ENCODE measurements around the gene C2CD4D. TPM values are rescaled to one million over a fixed set of nuclear protein-coding genes. Genes with fewer than 3 reads are reported as not detected.

C2CD4D gene
- total and polyA plus RNA-seq, 2 donors (not counting 1 experiment from before 2014, with no cell fraction given) = 0.07 TPM; not detected in 1

GRCh38 chr1:151825204-151825603 is 14.4 kb downstream of the C2CD4D start:
- Histone ChIP-seq H3K36me3 (replicated peaks in 1 of 2; ENCODE audit: control extremely low read depth in 1 of 2, control insufficient read depth in 1 of 2, extremely low read depth in 1 of 2, insufficient read depth in 2 of 2, low read length in 1 of 2) (no peaks in the 10 kb centered on the region), H3K4me2 (replicated peaks; ENCODE audit: low read depth, low read length, poor library complexity, severe bottlenecking) (no peak overlapping the region), H3K27ac (ENCODE audit: low read length in 2 of 2) (no peak overlapping the region), H3K79me2 (ENCODE audit: control insufficient read depth, insufficient read depth, low read length) (no peaks in the 10 kb centered on the region), H4K20me1 (ENCODE audit: control insufficient read depth, insufficient read depth, low read length, poor library complexity, severe bottlenecking) (no peaks in the 10 kb centered on the region), H3K9ac (ENCODE audit: low read length) (no peak overlapping the region), H2AFZ (ENCODE audit: insufficient read depth, low read depth, low read length, poor library complexity, severe bottlenecking) (no peak overlapping the region), H3K4me3 (ENCODE audit: control extremely low read depth in 1 of 5, extremely low read depth in 1 of 5, insufficient read depth in 1 of 5, low read depth in 2 of 5, low read length in 4 of 5) (no peak overlapping the region), H3K9me3 (ENCODE audit: control extremely low read depth in 1 of 3, control insufficient read depth in 2 of 3, insufficient read depth in 1 of 3, low read length in 2 of 3) (no peaks in the 10 kb centered on the region), H3K27me3 (replicated peaks in 1 of 4; ENCODE audit: control extremely low read depth in 1 of 4, control insufficient read depth in 3 of 4, insufficient read depth in 4 of 4, low read length in 3 of 4) (peaks cover 0 to 27% (median 3%) of the 10 kb centered on the region in 4 experiments), H3K4me1 (ENCODE audit: control insufficient read depth in 2 of 2, insufficient read depth in 2 of 2, low read length in 2 of 2) (peaks cover 7 to 11% of the 10 kb centered on the region in 2 donors)
- H3K27ac Mint-ChIP-seq = no peak overlapping the region
- TF ChIP-seq EZH2 (IDR thresholded peaks at IDR 0.05; ENCODE audit: borderline replicate concordance, insufficient read depth, low read depth, low read length, poor library complexity, severe bottlenecking) (no peak), CTCF (IDR thresholded peaks at IDR 0.05) (no peak)
- WGBS (ENCODE audit: insufficient coverage) = 86% methylated on average over 9 of the region's 9 CpGs
- peaks cover 30% of the 10 kb centered on the region for H3K27me3 Mint-ChIP-seq
- H3K4me3 Mint-ChIP-seq = no peak overlapping the region
- intact Hi-C loops (cut with micrococcal nuclease) = no loop called here
- no peak for DNase-seq
- POLR2A ChIA-PET = no interaction called here
- H3K9me3 Mint-ChIP-seq (ENCODE audit: insufficient read depth) = no peaks in the 10 kb centered on the region
- ATAC-seq (ENCODE audit: low read depth) = no peak
- H3K4me1 Mint-ChIP-seq = peaks cover 12% of the 10 kb centered on the region
- CTCF ChIA-PET = no interaction called here

- Histone ChIP-seq H3K4me1 (ENCODE audit: control insufficient read depth in 2 of 2, insufficient read depth in 2 of 2, low read length in 2 of 2) (peaks cover 0 to 1% of the 10 kb centered on the region in 2 donors), H3K36me3 (replicated peaks in 1 of 2; ENCODE audit: control extremely low read depth in 1 of 2, control insufficient read depth in 1 of 2, extremely low read depth in 1 of 2, insufficient read depth in 2 of 2, low read length in 1 of 2) (no peaks in the 10 kb centered on the region), H4K20me1 (ENCODE audit: control insufficient read depth, insufficient read depth, low read length, poor library complexity, severe bottlenecking) (no peaks in the 10 kb centered on the region), H3K79me2 (ENCODE audit: control insufficient read depth, insufficient read depth, low read length) (no peaks in the 10 kb centered on the region), H3K4me3 (ENCODE audit: control extremely low read depth in 1 of 5, extremely low read depth in 1 of 5, insufficient read depth in 1 of 5, low read depth in 2 of 5, low read length in 4 of 5) (no peak overlapping the region), H2AFZ (ENCODE audit: insufficient read depth, low read depth, low read length, poor library complexity, severe bottlenecking) (no peak overlapping the region), H3K9ac (ENCODE audit: low read length) (no peak overlapping the region), H3K9me3 (ENCODE audit: control extremely low read depth in 1 of 3, control insufficient read depth in 2 of 3, insufficient read depth in 1 of 3, low read length in 2 of 3) (no peaks in the 10 kb centered on the region), H3K27ac (ENCODE audit: low read length in 2 of 2) (no peak overlapping the region), H3K27me3 (replicated peaks in 1 of 4; ENCODE audit: control extremely low read depth in 1 of 4, control insufficient read depth in 3 of 4, insufficient read depth in 4 of 4, low read length in 3 of 4) (peaks cover 0 to 21% (median 2%) of the 10 kb centered on the region in 4 experiments), H3K4me2 (replicated peaks; ENCODE audit: low read depth, low read length, poor library complexity, severe bottlenecking) (no peak overlapping the region)
- POLR2A ChIA-PET = no interaction called here
- 89% methylated on average over 7 of the region's 8 CpGs for WGBS (ENCODE audit: insufficient coverage)
- Mint-ChIP-seq H3K9me3 (ENCODE audit: insufficient read depth) (no peaks in the 10 kb centered on the region), H3K4me1 (peaks cover 3% of the 10 kb centered on the region), H3K27ac (no peak overlapping the region), H3K4me3 (no peak overlapping the region), H3K27me3 (peaks cover 22% of the 10 kb centered on the region)
- DNase-seq (no peak), ATAC-seq (ENCODE audit: low read depth) (no peak)
- CTCF ChIA-PET = no interaction called here
- intact Hi-C loops (cut with micrococcal nuclease) = no loop called here
- TF ChIP-seq CTCF (IDR thresholded peaks at IDR 0.05) (no peak), EZH2 (IDR thresholded peaks at IDR 0.05; ENCODE audit: borderline replicate concordance, insufficient read depth, low read depth, low read length, poor library complexity, severe bottlenecking) (no peak)
These were observed 16.4 kb downstream of the C2CD4D start for GRCh38 chr1:151823175-151823574.
